ENCODE results near the gene IFI27L1. TPM values are rescaled to one million over a fixed set of nuclear protein-coding genes. Genes with fewer than 3 reads are reported as not detected.

IFI27L1 gene
- total and polyA plus RNA-seq, 7 donors, result 6.5 to 15.0 (median 10.4) TPM

DNA sequence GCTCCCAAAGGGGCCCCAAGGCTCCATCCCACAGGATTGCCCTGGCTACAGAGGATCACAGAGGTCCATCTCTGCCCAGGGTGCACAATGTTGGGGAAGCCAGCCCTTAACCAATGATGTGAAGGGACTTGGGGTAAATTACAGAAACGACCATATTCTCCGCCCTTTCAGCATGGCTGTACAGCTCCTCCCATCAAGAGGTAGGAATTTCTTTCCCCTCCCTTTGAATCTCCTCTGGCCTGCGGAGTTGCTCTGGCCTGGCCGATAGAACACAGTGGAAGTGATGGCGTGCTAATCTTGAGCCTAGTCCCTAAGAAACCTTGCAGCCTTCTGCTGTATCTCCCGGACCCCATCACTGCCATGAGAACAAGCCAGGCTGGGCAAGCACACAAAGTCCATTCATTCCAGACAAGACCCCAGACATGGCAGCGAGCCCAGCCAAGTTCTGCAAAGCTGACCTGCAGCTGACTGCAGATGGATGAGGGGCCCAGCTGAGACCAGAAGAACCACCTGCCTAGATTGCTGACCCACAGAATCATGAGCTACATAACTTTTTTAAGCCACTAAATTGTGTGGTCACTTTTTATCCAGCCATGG is 22.5 kb downstream of the IFI27L1 start:
- intact Hi-C loops (cut with DNase I), result no loop called here
- WGBS, 3 donors, result 59 to 64% (median 63%) methylated on average over 7 of the region's 7 CpGs
- Histone ChIP-seq H3K27me3 (ENCODE audit: insufficient read depth in 3 of 3, low read length in 2 of 3) (no peaks in the 10 kb centered on the region), H3K4me3 (no peak overlapping the region), H3K4me1 (no peaks in the 10 kb centered on the region), H3K27ac (no peak overlapping the region), H3K9me3 (no peaks in the 10 kb centered on the region), H3K36me3 (ENCODE audit: insufficient read depth in 1 of 2, low read depth in 1 of 2) (peaks cover 0 to 1% of the 10 kb centered on the region in 2 donors)
- no peak for ATAC-seq
- no peak for DNase-seq
- TF ChIP-seq, protein P1, sequence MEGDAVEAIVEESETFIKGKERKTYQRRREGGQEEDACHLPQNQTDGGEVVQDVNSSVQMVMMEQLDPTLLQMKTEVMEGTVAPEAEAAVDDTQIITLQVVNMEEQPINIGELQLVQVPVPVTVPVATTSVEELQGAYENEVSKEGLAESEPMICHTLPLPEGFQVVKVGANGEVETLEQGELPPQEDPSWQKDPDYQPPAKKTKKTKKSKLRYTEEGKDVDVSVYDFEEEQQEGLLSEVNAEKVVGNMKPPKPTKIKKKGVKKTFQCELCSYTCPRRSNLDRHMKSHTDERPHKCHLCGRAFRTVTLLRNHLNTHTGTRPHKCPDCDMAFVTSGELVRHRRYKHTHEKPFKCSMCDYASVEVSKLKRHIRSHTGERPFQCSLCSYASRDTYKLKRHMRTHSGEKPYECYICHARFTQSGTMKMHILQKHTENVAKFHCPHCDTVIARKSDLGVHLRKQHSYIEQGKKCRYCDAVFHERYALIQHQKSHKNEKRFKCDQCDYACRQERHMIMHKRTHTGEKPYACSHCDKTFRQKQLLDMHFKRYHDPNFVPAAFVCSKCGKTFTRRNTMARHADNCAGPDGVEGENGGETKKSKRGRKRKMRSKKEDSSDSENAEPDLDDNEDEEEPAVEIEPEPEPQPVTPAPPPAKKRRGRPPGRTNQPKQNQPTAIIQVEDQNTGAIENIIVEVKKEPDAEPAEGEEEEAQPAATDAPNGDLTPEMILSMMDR (IDR thresholded peaks at IDR 0.05), result no peak

DNA sequence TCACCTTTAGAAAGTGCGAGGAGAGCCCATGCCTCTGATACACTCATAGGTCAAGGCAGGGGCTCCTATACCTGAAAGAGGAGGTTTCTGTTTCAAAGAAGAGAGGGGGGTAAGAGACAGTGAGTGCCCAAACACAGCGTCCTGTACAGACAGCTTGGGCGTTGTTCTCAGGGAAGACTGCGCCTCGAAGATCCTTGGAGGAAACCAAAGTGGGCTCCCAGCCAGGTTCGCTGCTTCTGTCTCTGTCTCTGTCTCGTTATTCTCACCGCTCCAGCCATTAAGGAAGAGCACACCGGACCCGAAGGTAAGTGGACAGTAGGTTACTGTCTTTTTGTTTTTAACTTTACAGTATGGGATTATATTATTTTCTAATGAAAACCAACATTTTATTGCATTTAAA is 23.6 kb downstream of the IFI27L1 start:
- WGBS, 3 donors, result 72 to 84% (median 82%) methylated on average over 10 of the region's 10 CpGs
- intact Hi-C loops (cut with DNase I), result no loop called here
- TF ChIP-seq, protein P1 (IDR thresholded peaks at IDR 0.05), result no peak
- H3K27ac ChIP-seq, result no peak overlapping the region
- DNase-seq (no peak), ATAC-seq (no peak)
- H3K4me1 ChIP-seq, result no peaks in the 10 kb centered on the region
- H3K9me3 ChIP-seq, result no peaks in the 10 kb centered on the region
- no peak overlapping the region for H3K4me3 ChIP-seq
- H3K36me3 ChIP-seq (ENCODE audit: insufficient read depth in 1 of 2, low read depth in 1 of 2), result no peaks in the 10 kb centered on the region
- H3K27me3 ChIP-seq (ENCODE audit: insufficient read depth in 3 of 3, low read length in 2 of 3), result no peaks in the 10 kb centered on the region

DNA sequence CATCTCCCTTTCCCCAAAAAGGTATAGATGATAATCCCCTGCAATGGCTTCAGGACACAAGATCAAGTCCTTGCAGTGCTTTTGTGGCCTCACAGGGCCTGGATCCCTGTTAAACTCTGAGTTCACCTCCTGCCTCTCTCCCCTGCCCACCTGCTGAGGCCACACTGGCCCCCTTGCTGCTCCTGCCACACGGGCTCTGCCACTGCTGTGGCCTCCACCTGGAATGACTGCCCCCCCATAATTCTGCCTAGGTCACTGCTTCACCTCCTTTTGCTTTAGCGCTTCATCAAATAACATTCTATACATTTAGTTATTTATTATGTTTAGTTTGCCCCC is 28.8 kb downstream of the IFI27L1 start:
- TF ChIP-seq, protein P1 (IDR thresholded peaks at IDR 0.05), result no peak
- intact Hi-C loops (cut with DNase I), result no loop called here
- 79 to 94% (median 87%) methylated on average over 2 of the region's 2 CpGs for WGBS, 3 donors

DNA sequence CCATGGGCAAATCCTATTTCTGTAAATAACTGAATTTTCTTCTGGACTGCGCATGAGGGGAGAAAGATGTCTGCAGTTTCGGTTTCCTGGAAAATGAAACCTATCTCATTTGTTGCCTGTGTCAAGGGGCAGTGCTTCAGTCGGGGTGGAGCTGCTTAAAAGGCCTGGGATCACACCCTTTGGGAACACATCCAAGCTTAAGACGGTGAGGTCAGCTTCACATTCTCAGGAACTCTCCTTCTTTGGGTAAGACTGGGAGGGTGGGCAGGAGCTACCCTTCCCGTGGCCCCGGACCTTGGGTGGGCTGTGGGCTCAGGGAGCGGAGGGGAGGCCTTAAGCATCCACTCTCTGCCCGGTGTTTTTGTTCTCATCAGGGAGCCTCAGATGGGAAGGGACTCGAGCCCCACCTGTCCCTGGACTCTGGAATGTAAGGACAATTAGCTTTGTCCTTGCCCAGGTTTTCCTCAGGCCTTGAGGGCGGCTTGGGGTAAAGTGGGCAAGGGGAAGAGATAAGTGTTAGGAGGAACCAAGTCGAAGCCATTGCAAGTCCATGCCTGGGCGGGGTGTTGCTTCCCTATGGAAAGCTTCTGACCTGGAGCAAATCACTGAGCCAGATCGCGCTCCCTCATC is 29.6 kb downstream of the IFI27L1 start, which contains the start of gene IFI27:
Gene IFI27, plus strand, starts transcription at position 185 of the 630 bp plus-strand sequence.
- Histone ChIP-seq H3K9me3 (no peaks in the 10 kb centered on the region), H3K4me1 (no peaks in the 10 kb centered on the region), H3K4me3 (peak within 1 kb of the TSS; percentile 54), H3K27me3 (ENCODE audit: insufficient read depth in 3 of 3, low read length in 2 of 3) (no peaks in the 10 kb centered on the region), H3K36me3 (ENCODE audit: insufficient read depth in 1 of 2, low read depth in 1 of 2) (no peaks in the 10 kb centered on the region), H3K27ac (peak within 1 kb of the TSS; percentile 67)
- peak in 1 of 2 donors; percentile 54 for DNase-seq
- WGBS, 3 donors, result 65 to 66% (median 65%) methylated on average over 14 of the region's 14 CpGs
- intact Hi-C loops (cut with DNase I), result no loop called here
- TF ChIP-seq, protein P1 (IDR thresholded peaks at IDR 0.05), result no peak
- ATAC-seq, result peak in 3 of 4 donors; percentile 49 to 69 (median 64)

More for the DNA sequence above, 28.8 kb downstream of the IFI27L1 start:
- Histone ChIP-seq H3K9me3 (no peaks in the 10 kb centered on the region), H3K36me3 (ENCODE audit: insufficient read depth in 1 of 2, low read depth in 1 of 2) (no peaks in the 10 kb centered on the region), H3K4me3 (peak overlapping the region; percentile 54), H3K27ac (peak overlapping the region; percentile 32), H3K4me1 (no peaks in the 10 kb centered on the region), H3K27me3 (ENCODE audit: insufficient read depth in 3 of 3, low read length in 2 of 3) (no peaks in the 10 kb centered on the region)
- DNase-seq (no peak), ATAC-seq (no peak)

Data from psoas muscle (tissue), 8 donors.